HCT116 (cell line): ENCODE results near the gene CFC1.
"Not testable (repeated sequence)": the region's sequence is repeated elsewhere in the genome, so short reads cannot be mapped to it uniquely, and the experiment has no call there.

Experiments used
- CTCF ChIP-seq, 3 experiments: fragments of 200-600 bp in 1 of 3; sonication (generic) in 1 of 3; IDR thresholded peaks in 2 of 3; conservative IDR thresholded peaks in 1 of 3; 2 replicates each; pipeline ENCODE4 v1.5.1; 2012 to 2017; ENCODE audit warnings: low read depth in 2 of 3, low read length in 2 of 3, antibody characterized with exemption in 1 of 3, borderline replicate concordance in 1 of 3, control low read depth in 1 of 3, mild to moderate bottlenecking in 1 of 3, mixed read lengths in 1 of 3, mixed run types in 1 of 3, moderate library complexity in 1 of 3; ENCODE audit not compliant: insufficient read depth in 1 of 3
- POLR2A ChIP-seq: IDR thresholded peaks from 2 replicates; pipeline ENCODE4 v1.7.0; 2011; ENCODE audit warnings: borderline replicate concordance; ENCODE audit not compliant: insufficient read depth, insufficient read length; ENCODE audit errors: extremely low read depth
- SP1 ChIP-seq: IDR thresholded peaks from 2 replicates; pipeline ENCODE4 v1.6.1; 2012; ENCODE audit warnings: low read depth
- SRF ChIP-seq: IDR thresholded peaks from 2 replicates; pipeline ENCODE4 v1.6.1; 2012; ENCODE audit warnings: low read depth
- TCF7L2 ChIP-seq: IDR thresholded peaks from 2 replicates; pipeline ENCODE4 v1.7.0; 2011; ENCODE audit warnings: borderline replicate concordance, inconsistent platforms; ENCODE audit not compliant: insufficient read depth, insufficient read length; ENCODE audit errors: extremely low read depth

DNA sequence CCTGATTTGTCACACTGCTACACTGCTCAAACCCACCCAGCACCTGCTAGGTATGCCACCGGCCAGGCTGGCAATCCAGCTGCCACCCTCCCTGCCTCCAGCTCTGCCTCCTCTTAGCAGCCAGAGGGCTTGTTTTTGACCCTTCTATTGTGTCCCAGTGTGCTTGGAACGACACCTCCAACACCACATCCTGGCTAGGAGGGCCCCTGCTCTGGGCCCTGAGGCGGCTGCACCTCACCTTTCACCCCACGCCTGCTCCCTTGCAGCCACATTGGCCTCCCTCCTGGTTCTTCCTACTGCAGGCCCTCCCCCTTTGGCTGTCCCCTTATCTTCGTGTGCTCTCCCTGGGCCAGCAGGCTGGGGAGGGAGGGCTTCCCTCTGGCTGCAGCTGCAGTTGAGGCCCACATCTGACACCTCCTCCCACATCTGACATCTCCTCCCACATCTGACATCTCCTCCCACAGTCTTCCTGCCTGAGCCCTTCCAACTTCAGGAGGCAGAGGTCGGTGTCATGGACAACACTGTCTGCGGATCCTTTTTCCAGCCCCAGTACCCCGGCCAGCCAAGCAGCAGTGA lies 23.1 kb downstream of the CFC1 start:
- TF ChIP-seq CTCF (IDR thresholded peaks at IDR 0.05 in 2 of 3, conservative IDR thresholded peaks at IDR 0.05 in 1 of 3; ENCODE audit: borderline replicate concordance in 1 of 3, insufficient read depth in 1 of 3, low read depth in 2 of 3, low read length in 2 of 3); POLR2A; SP1; SRF; TCF7L2: not testable (repeated sequence)
